ENCODE measurements around the gene GARIN5B.

DNA sequence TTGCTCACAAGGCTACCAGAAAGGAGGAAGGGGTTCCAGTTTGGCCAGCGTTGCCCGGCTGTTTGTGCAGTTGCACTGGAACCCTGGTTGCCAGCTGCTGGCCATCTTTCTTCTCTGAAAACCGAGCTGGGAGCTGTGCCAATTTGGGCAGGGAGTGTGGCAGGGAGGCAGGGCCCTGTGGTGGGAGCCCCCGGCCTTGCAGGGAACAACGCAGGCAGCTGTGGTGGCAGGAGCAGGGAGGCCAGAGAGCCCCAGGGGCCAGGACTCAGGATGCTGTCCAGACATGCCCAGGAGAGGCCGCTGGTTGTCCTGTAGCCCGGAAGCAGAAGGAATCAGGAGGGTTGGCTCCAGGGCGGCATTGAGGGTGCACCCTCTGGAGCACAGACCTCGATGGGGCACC lies 18.6 kb downstream of the GARIN5B start:
- TF ChIP-seq CEBPB (IDR thresholded peaks at IDR 0.05; ENCODE audit: low read depth, low read length) (no peak), RAD21 (IDR thresholded peaks at IDR 0.05; ENCODE audit: low read length) (no peak), MAZ (IDR thresholded peaks at IDR 0.05; ENCODE audit: borderline replicate concordance, low read depth, low read length) (no peak), MAFK (IDR thresholded peaks at IDR 0.05; ENCODE audit: low read depth, low read length) (no peak), POLR2A (IDR thresholded peaks at IDR 0.05; ENCODE audit: low read depth, low read length) (no peak), BHLHE40 (IDR thresholded peaks at IDR 0.05; ENCODE audit: low read depth, low read length) (no peak), MXI1 (IDR thresholded peaks at IDR 0.05; ENCODE audit: borderline replicate concordance, low read depth, low read length) (no peak), SMC3 (IDR thresholded peaks at IDR 0.05; ENCODE audit: low read depth, low read length) (no peak), FOS (IDR thresholded peaks at IDR 0.05; ENCODE audit: low read depth, low read length) (no peak), CHD1 (IDR thresholded peaks at IDR 0.05; ENCODE audit: low read depth, low read length) (no peak)
- TF ChIP-seq, protein P1, sequence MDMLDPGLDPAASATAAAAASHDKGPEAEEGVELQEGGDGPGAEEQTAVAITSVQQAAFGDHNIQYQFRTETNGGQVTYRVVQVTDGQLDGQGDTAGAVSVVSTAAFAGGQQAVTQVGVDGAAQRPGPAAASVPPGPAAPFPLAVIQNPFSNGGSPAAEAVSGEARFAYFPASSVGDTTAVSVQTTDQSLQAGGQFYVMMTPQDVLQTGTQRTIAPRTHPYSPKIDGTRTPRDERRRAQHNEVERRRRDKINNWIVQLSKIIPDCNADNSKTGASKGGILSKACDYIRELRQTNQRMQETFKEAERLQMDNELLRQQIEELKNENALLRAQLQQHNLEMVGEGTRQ (IDR thresholded peaks at IDR 0.05; ENCODE audit: low read depth, low read length), result no peak
- TF ChIP-seq, protein P2, sequence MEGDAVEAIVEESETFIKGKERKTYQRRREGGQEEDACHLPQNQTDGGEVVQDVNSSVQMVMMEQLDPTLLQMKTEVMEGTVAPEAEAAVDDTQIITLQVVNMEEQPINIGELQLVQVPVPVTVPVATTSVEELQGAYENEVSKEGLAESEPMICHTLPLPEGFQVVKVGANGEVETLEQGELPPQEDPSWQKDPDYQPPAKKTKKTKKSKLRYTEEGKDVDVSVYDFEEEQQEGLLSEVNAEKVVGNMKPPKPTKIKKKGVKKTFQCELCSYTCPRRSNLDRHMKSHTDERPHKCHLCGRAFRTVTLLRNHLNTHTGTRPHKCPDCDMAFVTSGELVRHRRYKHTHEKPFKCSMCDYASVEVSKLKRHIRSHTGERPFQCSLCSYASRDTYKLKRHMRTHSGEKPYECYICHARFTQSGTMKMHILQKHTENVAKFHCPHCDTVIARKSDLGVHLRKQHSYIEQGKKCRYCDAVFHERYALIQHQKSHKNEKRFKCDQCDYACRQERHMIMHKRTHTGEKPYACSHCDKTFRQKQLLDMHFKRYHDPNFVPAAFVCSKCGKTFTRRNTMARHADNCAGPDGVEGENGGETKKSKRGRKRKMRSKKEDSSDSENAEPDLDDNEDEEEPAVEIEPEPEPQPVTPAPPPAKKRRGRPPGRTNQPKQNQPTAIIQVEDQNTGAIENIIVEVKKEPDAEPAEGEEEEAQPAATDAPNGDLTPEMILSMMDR (conservative IDR thresholded peaks at IDR 0.05; ENCODE audit: low read depth, low read length), result no peak
- TF ChIP-seq, protein P3, sequence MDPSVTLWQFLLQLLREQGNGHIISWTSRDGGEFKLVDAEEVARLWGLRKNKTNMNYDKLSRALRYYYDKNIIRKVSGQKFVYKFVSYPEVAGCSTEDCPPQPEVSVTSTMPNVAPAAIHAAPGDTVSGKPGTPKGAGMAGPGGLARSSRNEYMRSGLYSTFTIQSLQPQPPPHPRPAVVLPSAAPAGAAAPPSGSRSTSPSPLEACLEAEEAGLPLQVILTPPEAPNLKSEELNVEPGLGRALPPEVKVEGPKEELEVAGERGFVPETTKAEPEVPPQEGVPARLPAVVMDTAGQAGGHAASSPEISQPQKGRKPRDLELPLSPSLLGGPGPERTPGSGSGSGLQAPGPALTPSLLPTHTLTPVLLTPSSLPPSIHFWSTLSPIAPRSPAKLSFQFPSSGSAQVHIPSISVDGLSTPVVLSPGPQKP (IDR thresholded peaks at IDR 0.05; ENCODE audit: borderline replicate concordance, low read depth, low read length), result no peak
